CD4-positive, alpha-beta T cell treated with Interleukin-1 beta for 1 hour (primary cell): ENCODE results near the gene TEF.
"Not testable (repeated sequence)": the region's sequence is repeated elsewhere in the genome, so short reads cannot be mapped to it uniquely, and the experiment has no call there.

Experiments
- DNase-seq, 2 donors: peaks; one replicate each; pipeline ENCODE4 v3.0.0-alpha.2; 2020 to 2022

The TEF gene

GRCh38 chr22:41429951-41430332, 48.2 kb downstream of the TEF start:
- DNase-seq, result no peak

DNA sequence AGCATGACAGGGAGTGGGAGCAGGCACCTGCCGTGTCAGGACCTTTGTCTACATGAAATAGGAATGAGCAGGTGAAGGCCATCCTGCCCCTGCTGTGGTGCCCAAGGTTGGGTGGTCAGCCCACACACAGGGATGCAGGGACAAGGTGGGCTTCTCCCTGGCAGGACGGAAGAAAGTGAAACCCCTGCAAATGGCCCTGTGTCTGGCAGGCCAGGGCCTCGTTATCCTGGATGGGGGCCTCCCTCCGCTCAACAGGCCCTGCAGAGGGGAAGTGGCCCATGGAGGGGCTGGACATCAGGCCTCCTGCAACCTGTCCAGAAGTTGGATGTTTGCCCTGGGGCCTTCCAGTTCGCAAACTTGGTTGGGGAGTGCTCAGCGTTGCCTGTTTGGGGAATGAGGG, 49.9 kb downstream of the TEF start:
- no peak for DNase-seq

- DNase-seq, result not testable (repeated sequence)
Measured at GRCh38 chr22:41433480-41433879, 51.7 kb downstream of the TEF start.

GRCh38 chr22:41434361-41435003, 52.7 kb downstream of the TEF start:
- not testable (repeated sequence) for DNase-seq

DNA sequence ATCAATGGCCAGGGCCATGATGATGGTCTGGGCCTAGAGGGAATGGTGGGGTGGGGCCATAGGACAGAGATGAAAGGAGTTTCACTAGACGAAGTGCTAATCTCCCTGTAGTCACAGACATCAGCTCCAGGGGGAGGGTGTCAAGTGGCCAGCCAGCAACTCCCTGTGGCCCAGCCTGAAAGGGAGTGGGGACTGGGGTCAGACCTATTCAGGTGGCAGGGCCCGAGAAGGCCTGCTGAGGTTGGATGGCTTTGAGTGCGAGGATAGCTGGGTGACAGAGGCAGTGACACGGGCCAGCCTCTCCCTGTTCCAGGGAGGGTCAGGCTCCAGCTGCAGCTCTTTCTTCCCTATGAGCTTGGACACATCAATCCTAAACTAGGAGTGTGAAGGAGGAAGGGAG, 53.8 kb downstream of the TEF start:
- DNase-seq, result no peak

GRCh38 chr22:41436322-41437113, 54.8 kb downstream of the TEF start:
- DNase-seq, result no peak

- no peak for DNase-seq
Measured at GRCh38 chr22:41437198-41437597, 55.5 kb downstream of the TEF start.

DNA sequence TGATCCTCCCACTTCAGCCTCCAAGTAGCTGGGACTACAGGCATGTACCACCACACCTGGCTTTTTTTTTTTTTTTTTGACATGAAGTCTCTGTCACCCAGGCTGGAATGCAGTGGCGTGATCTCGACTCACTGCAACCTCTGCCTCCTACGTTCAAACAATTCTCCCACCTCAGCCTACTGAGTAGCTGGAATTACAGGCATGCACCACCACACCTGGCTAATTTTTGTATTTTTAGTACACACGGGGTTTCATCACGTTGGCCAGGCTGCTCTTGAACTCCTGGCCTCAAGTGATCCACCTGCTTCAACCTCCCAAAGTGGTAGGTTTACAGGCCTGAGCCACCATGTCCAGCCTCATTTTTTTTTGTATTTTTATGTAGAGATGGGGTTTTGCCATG, 58.8 kb downstream of the TEF start:
- not testable (repeated sequence) for DNase-seq

DNA sequence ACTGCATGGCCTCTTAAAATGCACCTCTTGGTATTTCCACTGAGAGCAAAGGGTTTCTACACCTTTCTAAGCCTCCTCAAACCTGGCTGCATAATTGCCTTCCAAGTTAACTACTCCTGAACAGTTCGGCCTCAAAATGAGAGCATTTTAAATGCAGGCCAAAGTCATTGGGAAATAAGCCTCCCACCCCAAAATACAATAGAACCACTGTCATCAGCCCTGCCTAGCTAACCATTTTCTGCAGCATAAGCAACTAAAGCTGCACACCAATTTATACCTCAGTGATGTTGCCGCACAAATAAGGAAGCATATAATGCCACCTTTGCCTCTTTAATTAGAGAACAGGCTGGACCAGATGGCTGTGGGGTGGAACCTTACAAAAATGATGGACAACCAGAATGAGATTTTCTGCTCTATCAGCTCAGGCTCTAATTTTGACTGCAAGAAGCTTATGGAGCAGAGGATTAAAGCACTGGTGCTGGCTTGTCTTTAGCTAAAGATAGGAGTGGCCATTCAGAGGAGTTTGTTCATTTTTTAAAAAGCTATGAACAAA, 60.6 kb downstream of the TEF start:
- no peak for DNase-seq

- peak; percentile 89 to 90 for DNase-seq
Measured at GRCh38 chr22:41444360-41445128, 62.8 kb downstream of the TEF start.

GRCh38 chr22:41445129-41446056, 63.7 kb downstream of the TEF start:
- peak in 1 of 2 donors; percentile 38 for DNase-seq

GRCh38 chr22:41446057-41446501, 64.3 kb downstream of the TEF start:
- peak; percentile 13 to 17 for DNase-seq

DNA sequence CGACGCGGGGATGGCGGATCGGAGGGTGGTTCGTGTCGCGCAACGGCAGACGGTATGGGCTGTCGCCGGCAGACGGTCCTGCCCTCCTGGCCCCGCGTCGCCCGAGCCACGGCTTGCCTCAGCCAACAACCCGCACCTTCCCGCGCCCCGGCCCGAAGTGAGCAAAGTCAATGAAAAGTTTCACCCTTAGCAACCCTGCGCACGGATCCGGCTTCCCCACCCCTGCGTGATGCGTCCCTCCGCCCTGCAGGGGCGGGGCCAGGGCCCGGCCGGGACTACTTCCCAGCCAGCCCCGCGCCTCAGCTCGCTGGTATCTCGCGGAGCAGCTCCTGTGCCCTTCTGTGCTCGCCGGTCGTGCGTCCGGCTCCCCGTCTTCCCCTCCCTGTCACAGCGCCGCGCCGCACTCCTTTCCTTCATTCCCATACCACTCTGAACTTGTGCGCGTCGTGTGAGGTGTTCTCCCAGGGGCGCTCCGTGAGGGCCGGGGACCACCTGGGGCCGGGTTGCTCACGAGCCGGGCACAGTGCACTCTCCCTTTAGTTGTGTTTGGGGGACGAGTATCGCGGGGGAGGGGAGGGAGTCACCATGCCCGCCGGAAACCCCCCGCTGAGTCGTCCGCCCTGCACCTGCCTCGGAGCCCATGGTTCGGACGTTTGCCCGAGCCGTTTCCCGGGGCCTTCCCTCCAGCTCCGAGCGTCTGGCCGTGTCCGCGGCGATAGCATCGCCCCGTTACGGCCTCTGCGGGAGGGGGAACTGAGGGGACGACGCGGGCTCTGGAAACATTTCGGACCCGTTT, 65.1 kb downstream of the TEF start, which contains the start of gene TOB2:
Gene TOB2 (minus strand): TSS at position 163 of the 796 bp plus-strand sequence. CDS start 9,456 bp downstream, outside the sequence.
- peak; percentile 94 to 95 for DNase-seq

GRCh38 chr22:41447435-41448188, 65.9 kb downstream of the TEF start:
- peak; percentile 58 to 69 for DNase-seq

DNA sequence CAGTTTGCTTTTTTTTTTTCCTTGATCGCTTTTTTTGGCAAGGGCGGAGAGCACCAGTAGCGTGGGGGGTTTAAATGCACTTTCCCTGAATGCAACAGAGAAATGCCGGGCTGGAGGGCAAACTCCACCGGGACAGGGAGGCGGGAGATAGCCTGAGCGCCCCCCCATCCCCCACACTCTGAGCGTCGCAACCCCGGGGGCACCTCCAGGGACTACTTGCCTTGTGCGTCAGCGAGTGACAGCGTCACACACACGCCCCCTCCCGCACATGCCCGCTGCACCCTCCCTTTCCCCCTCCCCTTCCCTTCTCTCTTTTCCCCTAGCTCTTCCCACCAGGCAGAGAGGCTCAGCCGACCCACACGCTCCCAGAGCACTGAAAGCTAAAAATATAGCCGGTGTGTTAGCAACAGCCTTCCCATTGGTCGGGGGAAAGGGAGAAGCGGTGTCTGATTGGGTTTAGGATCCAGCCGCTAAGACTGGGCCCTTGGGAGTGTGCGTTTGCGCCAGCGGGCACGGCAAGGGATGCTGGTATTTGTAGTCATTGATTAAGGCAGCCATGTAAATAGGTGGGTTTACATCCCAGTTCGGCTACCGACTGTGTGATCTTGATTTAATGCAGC, 66.6 kb downstream of the TEF start:
- DNase-seq, result peak; percentile 95
